H1 (cell line): ENCODE measurements around the gene DACT3. TPM values are rescaled to one million over a fixed set of nuclear protein-coding genes. Genes with fewer than 3 reads are reported as not detected.

Source experiments
- EGR1 ChIP-seq: IDR thresholded peaks from 2 replicates; pipeline ENCODE4 v1.6.1; 2011; ENCODE audit warnings: low read depth, low read length, borderline replicate concordance
- GABPA ChIP-seq: IDR thresholded peaks from 2 replicates; pipeline ENCODE4 v1.6.1; 2011; ENCODE audit warnings: mild to moderate bottlenecking, low read length, moderate library complexity, borderline replicate concordance; ENCODE audit not compliant: insufficient read depth
- SUZ12 ChIP-seq: fragments of 200-600 bp; sonication (generic); IDR thresholded peaks from 2 replicates; pipeline ENCODE4 v1.6.1; 2012; ENCODE audit warnings: mild to moderate bottlenecking, inconsistent platforms, low read length, moderate library complexity, mixed read lengths
- YY1 ChIP-seq: IDR thresholded peaks from 2 replicates; pipeline ENCODE4 v1.6.1; 2011; ENCODE audit warnings: low read depth, mild to moderate bottlenecking, low read length
- polyA plus RNA-seq, 7 experiments: library from polyadenylated mRNA; depleted of rRNA in 3 of 7; stranded (reverse) in 5 of 7; unstranded in 2 of 7; fragments of >200 nt in 5 of 7; fragments of 200-250 nt in 2 of 7; gene quantifications; 1 replicate in 5 of 7; 2 replicates in 1 of 7; 4 replicates in 1 of 7; pipeline versions ENCODE4 v1.2.1 to v1.2.3, GENCODE V29; 2011 to 2013; ENCODE audit warnings: missing spikeins in 2 of 7, mixed read lengths in 2 of 7
- total RNA-seq: library from RNA; stranded (reverse); fragmentation: NEBNext Ultra II Directional; extraction: Animal tissue kit (Norgen Biotek cat#: 25700); gene quantifications from 2 replicates; pipeline ENCODE4 v1.2.1, GENCODE V29; 2021
- TF ChIP-seq, protein P1 (sequence below): fragments of 300-600 bp; sonication (generic); IDR thresholded peaks from 2 replicates; pipeline ENCODE4 v1.7.1; 2012; ENCODE audit warnings: low read length, moderate library complexity, mild to moderate bottlenecking, inconsistent platforms; ENCODE audit not compliant: insufficient replicate concordance
- TF ChIP-seq, protein P2 (sequence below), 3 experiments: IDR thresholded peaks; 1 replicate in 2 of 3; 2 replicates in 1 of 3; pipeline versions ENCODE4 v1.5.1 to v1.6.1; 2011; ENCODE audit warnings: low read length in 3 of 3, mild to moderate bottlenecking in 3 of 3, inconsistent platforms in 2 of 3, low read depth in 1 of 3, moderate library complexity in 1 of 3; ENCODE audit not compliant: insufficient read depth in 1 of 3; ENCODE audit errors: control extremely low read depth in 1 of 3
- TF ChIP-seq, protein P3 (sequence below): IDR thresholded peaks from 2 replicates; pipeline ENCODE4 v1.6.1; 2012; ENCODE audit warnings: inconsistent platforms

The DACT3 gene
- total and polyA plus RNA-seq, 2 of the 8 experiments (the other 6 are each of a cell fraction or from before 2014, with no cell fraction given): 1.8 to 2.0 TPM

DNA sequence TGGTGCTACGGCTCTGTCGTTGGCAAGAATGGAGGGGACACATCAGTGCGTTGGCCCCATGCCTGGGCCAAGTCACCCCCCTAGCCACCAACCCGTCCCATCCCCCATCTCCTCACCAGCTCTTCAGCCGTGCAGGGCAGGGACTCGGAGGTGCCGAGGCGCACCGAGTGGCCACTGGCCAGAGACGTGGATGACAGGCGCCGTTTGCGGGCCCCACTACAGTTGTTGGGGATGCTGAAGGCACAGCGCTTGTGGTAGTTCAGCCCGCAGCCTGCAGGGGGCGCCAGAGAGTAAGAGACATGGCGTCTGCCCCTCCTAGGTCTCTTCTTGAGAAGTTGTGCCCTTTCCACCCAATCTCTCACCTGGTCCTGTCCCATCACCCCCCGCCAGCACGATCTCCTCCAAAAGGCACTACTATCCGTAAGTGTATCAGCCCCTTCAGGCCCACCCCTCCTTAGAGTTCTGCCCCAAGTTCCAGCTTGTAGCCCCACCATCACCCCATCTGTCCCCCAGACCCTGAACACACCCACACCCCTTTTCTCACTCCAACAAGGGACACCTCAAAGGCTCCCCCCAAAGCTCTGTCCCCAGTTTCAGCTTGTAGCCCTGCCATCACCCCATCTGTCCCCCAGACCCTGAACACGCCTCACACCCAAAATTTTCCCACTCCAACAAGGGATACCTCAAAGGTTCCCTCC lies 43.5 kb upstream of the DACT3 start (continued):
- TF ChIP-seq, protein P1, sequence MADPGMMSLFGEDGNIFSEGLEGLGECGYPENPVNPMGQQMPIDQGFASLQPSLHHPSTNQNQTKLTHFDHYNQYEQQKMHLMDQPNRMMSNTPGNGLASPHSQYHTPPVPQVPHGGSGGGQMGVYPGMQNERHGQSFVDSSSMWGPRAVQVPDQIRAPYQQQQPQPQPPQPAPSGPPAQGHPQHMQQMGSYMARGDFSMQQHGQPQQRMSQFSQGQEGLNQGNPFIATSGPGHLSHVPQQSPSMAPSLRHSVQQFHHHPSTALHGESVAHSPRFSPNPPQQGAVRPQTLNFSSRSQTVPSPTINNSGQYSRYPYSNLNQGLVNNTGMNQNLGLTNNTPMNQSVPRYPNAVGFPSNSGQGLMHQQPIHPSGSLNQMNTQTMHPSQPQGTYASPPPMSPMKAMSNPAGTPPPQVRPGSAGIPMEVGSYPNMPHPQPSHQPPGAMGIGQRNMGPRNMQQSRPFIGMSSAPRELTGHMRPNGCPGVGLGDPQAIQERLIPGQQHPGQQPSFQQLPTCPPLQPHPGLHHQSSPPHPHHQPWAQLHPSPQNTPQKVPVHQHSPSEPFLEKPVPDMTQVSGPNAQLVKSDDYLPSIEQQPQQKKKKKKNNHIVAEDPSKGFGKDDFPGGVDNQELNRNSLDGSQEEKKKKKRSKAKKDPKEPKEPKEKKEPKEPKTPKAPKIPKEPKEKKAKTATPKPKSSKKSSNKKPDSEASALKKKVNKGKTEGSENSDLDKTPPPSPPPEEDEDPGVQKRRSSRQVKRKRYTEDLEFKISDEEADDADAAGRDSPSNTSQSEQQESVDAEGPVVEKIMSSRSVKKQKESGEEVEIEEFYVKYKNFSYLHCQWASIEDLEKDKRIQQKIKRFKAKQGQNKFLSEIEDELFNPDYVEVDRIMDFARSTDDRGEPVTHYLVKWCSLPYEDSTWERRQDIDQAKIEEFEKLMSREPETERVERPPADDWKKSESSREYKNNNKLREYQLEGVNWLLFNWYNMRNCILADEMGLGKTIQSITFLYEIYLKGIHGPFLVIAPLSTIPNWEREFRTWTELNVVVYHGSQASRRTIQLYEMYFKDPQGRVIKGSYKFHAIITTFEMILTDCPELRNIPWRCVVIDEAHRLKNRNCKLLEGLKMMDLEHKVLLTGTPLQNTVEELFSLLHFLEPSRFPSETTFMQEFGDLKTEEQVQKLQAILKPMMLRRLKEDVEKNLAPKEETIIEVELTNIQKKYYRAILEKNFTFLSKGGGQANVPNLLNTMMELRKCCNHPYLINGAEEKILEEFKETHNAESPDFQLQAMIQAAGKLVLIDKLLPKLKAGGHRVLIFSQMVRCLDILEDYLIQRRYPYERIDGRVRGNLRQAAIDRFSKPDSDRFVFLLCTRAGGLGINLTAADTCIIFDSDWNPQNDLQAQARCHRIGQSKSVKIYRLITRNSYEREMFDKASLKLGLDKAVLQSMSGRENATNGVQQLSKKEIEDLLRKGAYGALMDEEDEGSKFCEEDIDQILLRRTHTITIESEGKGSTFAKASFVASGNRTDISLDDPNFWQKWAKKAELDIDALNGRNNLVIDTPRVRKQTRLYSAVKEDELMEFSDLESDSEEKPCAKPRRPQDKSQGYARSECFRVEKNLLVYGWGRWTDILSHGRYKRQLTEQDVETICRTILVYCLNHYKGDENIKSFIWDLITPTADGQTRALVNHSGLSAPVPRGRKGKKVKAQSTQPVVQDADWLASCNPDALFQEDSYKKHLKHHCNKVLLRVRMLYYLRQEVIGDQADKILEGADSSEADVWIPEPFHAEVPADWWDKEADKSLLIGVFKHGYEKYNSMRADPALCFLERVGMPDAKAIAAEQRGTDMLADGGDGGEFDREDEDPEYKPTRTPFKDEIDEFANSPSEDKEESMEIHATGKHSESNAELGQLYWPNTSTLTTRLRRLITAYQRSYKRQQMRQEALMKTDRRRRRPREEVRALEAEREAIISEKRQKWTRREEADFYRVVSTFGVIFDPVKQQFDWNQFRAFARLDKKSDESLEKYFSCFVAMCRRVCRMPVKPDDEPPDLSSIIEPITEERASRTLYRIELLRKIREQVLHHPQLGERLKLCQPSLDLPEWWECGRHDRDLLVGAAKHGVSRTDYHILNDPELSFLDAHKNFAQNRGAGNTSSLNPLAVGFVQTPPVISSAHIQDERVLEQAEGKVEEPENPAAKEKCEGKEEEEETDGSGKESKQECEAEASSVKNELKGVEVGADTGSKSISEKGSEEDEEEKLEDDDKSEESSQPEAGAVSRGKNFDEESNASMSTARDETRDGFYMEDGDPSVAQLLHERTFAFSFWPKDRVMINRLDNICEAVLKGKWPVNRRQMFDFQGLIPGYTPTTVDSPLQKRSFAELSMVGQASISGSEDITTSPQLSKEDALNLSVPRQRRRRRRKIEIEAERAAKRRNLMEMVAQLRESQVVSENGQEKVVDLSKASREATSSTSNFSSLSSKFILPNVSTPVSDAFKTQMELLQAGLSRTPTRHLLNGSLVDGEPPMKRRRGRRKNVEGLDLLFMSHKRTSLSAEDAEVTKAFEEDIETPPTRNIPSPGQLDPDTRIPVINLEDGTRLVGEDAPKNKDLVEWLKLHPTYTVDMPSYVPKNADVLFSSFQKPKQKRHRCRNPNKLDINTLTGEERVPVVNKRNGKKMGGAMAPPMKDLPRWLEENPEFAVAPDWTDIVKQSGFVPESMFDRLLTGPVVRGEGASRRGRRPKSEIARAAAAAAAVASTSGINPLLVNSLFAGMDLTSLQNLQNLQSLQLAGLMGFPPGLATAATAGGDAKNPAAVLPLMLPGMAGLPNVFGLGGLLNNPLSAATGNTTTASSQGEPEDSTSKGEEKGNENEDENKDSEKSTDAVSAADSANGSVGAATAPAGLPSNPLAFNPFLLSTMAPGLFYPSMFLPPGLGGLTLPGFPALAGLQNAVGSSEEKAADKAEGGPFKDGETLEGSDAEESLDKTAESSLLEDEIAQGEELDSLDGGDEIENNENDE: no peak
- TF ChIP-seq SUZ12: no peak
- TF ChIP-seq, protein P2, sequence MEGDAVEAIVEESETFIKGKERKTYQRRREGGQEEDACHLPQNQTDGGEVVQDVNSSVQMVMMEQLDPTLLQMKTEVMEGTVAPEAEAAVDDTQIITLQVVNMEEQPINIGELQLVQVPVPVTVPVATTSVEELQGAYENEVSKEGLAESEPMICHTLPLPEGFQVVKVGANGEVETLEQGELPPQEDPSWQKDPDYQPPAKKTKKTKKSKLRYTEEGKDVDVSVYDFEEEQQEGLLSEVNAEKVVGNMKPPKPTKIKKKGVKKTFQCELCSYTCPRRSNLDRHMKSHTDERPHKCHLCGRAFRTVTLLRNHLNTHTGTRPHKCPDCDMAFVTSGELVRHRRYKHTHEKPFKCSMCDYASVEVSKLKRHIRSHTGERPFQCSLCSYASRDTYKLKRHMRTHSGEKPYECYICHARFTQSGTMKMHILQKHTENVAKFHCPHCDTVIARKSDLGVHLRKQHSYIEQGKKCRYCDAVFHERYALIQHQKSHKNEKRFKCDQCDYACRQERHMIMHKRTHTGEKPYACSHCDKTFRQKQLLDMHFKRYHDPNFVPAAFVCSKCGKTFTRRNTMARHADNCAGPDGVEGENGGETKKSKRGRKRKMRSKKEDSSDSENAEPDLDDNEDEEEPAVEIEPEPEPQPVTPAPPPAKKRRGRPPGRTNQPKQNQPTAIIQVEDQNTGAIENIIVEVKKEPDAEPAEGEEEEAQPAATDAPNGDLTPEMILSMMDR (IDR thresholded peaks at IDR 0.05; ENCODE audit: control extremely low read depth in 1 of 3, insufficient read depth in 1 of 3, low read depth in 1 of 3, low read length in 3 of 3): peak; percentile 89 to 96 (median 89)
- TF ChIP-seq YY1: peak; percentile 91
- TF ChIP-seq, protein P3, sequence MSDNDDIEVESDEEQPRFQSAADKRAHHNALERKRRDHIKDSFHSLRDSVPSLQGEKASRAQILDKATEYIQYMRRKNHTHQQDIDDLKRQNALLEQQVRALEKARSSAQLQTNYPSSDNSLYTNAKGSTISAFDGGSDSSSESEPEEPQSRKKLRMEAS: 0 out of 2 replicates have a peak, but pooled peaks have one; percentile 29
- TF ChIP-seq GABPA: peak; percentile 72; the same call in 1 of the 2 replicates
- no peak for TF ChIP-seq EGR1
